Osteoblast (primary cell): ENCODE data around the gene ABHD15. TPM values are rescaled to one million over a fixed set of nuclear protein-coding genes. Genes with fewer than 3 reads are reported as not detected.

ENCODE experiments used
- DNase-seq: peaks from one replicate; pipeline ENCODE4 v3.0.0; 2011; ENCODE audit warnings: low spot score, mixed read lengths; ENCODE audit not compliant: insufficient read length; ENCODE audit errors: missing footprints
- H2AFZ ChIP-seq: 2 replicates; pipeline ENCODE4 v1.6.0; 2011; ENCODE audit warnings: mild to moderate bottlenecking, low read length
- H3K27ac ChIP-seq: 2 replicates; pipeline ENCODE4 v1.5.1; 2011; ENCODE audit warnings: mild to moderate bottlenecking, low read depth, low read length, moderate library complexity
- H3K27me3 ChIP-seq: 2 replicates; pipeline ENCODE4 v1.6.0; 2012; ENCODE audit warnings: mild to moderate bottlenecking, control low read depth, inconsistent platforms, low read length, moderate library complexity; ENCODE audit not compliant: insufficient read depth
- H3K36me3 ChIP-seq: 2 replicates; pipeline ENCODE4 v1.5.1; 2011; ENCODE audit warnings: mild to moderate bottlenecking, low read length, control low read depth, moderate library complexity; ENCODE audit not compliant: insufficient read depth
- H3K4me1 ChIP-seq: 2 replicates; pipeline ENCODE4 v1.5.1; 2011; ENCODE audit warnings: mild to moderate bottlenecking, low read length, control low read depth, moderate library complexity; ENCODE audit not compliant: insufficient read depth
- H3K4me2 ChIP-seq: 2 replicates; pipeline ENCODE4 v1.6.0; 2011; ENCODE audit warnings: mild to moderate bottlenecking, low read length; ENCODE audit not compliant: insufficient read depth
- H3K4me3 ChIP-seq: fragments of 200-600 bp; sonication (generic); 3 replicates; pipeline ENCODE4 v1.5.1; 2012; ENCODE audit warnings: mild to moderate bottlenecking, low read length, inconsistent platforms; ENCODE audit not compliant: insufficient read depth
- H3K79me2 ChIP-seq: 2 replicates; pipeline ENCODE4 v1.6.0; 2012; ENCODE audit warnings: mild to moderate bottlenecking, low read length, control low read depth, inconsistent platforms; ENCODE audit not compliant: insufficient read depth
- H3K9me3 ChIP-seq: 2 replicates; pipeline ENCODE4 v1.5.1; 2011; ENCODE audit warnings: low read depth, low read length, control low read depth
- H4K20me1 ChIP-seq: 2 replicates; pipeline ENCODE4 v1.6.0; 2012; ENCODE audit warnings: mild to moderate bottlenecking, low read length, control low read depth; ENCODE audit not compliant: insufficient read depth
- CTCF ChIP-seq: IDR thresholded peaks from 2 replicates; pipeline ENCODE4 v1.5.1; 2011; ENCODE audit warnings: mild to moderate bottlenecking, low read depth, low read length, moderate library complexity; ENCODE audit errors: extremely low read depth
- total RNA-seq: library from RNA; depleted of rRNA; stranded (reverse); fragments of >200 nt; gene quantifications from 2 replicates; pipeline ENCODE4 v1.2.3, GENCODE V29; 2012

ABHD15 gene
- total RNA-seq, 1 donor: 9.4 TPM

- Histone ChIP-seq H3K4me2 (no peak overlapping the region), H3K79me2 (no peaks in the 10 kb centered on the region), H3K27me3 (no peaks in the 10 kb centered on the region), H4K20me1 (peaks cover 5% of the 10 kb centered on the region), H2AFZ (no peak overlapping the region), H3K27ac (no peak overlapping the region), H3K4me1 (peaks cover 7% of the 10 kb centered on the region), H3K4me3 (no peak overlapping the region), H3K36me3 (peaks cover 3% of the 10 kb centered on the region), H3K9me3 (no peaks in the 10 kb centered on the region)
- TF ChIP-seq CTCF: no peak
- no peak for DNase-seq
These were observed 9.1 kb downstream of the ABHD15 start for GRCh38 chr17:29557739-29558116.

GRCh38 chr17:29557085-29557738, 9.6 kb downstream of the ABHD15 start:
- Histone ChIP-seq H2AFZ (no peak overlapping the region), H3K36me3 (no peaks in the 10 kb centered on the region), H3K4me3 (no peak overlapping the region), H3K9me3 (no peaks in the 10 kb centered on the region), H3K4me2 (no peak overlapping the region), H3K4me1 (peaks cover 7% of the 10 kb centered on the region), H3K27ac (peak overlapping the region; percentile 37), H3K27me3 (no peaks in the 10 kb centered on the region), H4K20me1 (peaks cover 5% of the 10 kb centered on the region), H3K79me2 (no peaks in the 10 kb centered on the region)
- peak; percentile 91 for DNase-seq
- no peak for TF ChIP-seq CTCF

- H3K4me2 ChIP-seq: no peak overlapping the region
- no peak overlapping the region for H3K4me3 ChIP-seq
- no peaks in the 10 kb centered on the region for H4K20me1 ChIP-seq
- H2AFZ ChIP-seq: no peak overlapping the region
- peaks cover 7% of the 10 kb centered on the region for H3K4me1 ChIP-seq
- H3K79me2 ChIP-seq: no peaks in the 10 kb centered on the region
- no peaks in the 10 kb centered on the region for H3K36me3 ChIP-seq
- no peak for TF ChIP-seq CTCF
- no peaks in the 10 kb centered on the region for H3K27me3 ChIP-seq
- peak; percentile 34 for DNase-seq
- no peaks in the 10 kb centered on the region for H3K9me3 ChIP-seq
- no peak overlapping the region for H3K27ac ChIP-seq
These were observed 11.0 kb downstream of the ABHD15 start for GRCh38 chr17:29555840-29556239.

- H3K4me2 ChIP-seq: no peak overlapping the region
- no peaks in the 10 kb centered on the region for H3K9me3 ChIP-seq
- H3K27me3 ChIP-seq: no peaks in the 10 kb centered on the region
- peaks cover 4% of the 10 kb centered on the region for H3K36me3 ChIP-seq
- no peak overlapping the region for H3K4me3 ChIP-seq
- TF ChIP-seq CTCF: no peak
- no peak overlapping the region for H3K27ac ChIP-seq
- no peak overlapping the region for H2AFZ ChIP-seq
- no peaks in the 10 kb centered on the region for H3K4me1 ChIP-seq
- H3K79me2 ChIP-seq: no peaks in the 10 kb centered on the region
- no peaks in the 10 kb centered on the region for H4K20me1 ChIP-seq
- no peak for DNase-seq
These were observed 17.5 kb downstream of the ABHD15 start for GRCh38 chr17:29549177-29549923.
